Measurements from ENCODE around the gene PGAP6.

- TF ChIP-seq CTCF (IDR thresholded peaks at IDR 0.05; ENCODE audit: borderline replicate concordance, extremely low read depth, low read length, poor library complexity, severe bottlenecking), result no peak
- no peak for TF ChIP-seq EZH2 (IDR thresholded peaks at IDR 0.05; ENCODE audit: borderline replicate concordance, low read depth, low read length, severe bottlenecking)
Measured at GRCh38 chr16:350203-350602, 31.6 kb downstream of the PGAP6 start.

Data from DND-41 (cell line).